ENCODE measurements around the gene SMARCD2. TPM values are rescaled to one million over a fixed set of nuclear protein-coding genes. Genes with fewer than 3 reads are reported as not detected.
"Not testable (repeated sequence)": the region's sequence is repeated elsewhere in the genome, so short reads cannot be mapped to it uniquely, and the experiment has no call there.

The SMARCD2 gene
- total RNA-seq, 1 experiment from 2014 or later = 206 TPM

DNA sequence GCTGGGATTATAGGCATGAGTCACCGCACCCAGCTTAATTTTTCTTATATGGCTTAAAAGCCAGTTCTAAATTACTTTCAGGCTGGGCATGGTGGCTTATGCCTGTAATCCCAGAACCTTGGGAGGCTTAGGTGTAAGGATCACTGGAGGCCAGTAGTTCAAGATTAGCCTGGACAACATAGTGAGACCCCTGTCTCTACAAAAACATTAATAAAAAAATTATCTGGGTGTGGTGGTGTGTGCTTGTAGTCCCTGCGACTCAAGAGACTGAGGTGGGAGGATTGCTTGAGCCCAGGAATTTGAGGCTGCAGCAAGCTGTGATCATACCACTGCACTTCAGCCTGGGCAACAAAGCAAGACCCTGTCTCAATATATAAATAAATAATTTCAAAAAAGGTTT lies 10.8 kb upstream of the SMARCD2 start:
- no peak for DNase-seq (ENCODE audit: low spot score)

DNA sequence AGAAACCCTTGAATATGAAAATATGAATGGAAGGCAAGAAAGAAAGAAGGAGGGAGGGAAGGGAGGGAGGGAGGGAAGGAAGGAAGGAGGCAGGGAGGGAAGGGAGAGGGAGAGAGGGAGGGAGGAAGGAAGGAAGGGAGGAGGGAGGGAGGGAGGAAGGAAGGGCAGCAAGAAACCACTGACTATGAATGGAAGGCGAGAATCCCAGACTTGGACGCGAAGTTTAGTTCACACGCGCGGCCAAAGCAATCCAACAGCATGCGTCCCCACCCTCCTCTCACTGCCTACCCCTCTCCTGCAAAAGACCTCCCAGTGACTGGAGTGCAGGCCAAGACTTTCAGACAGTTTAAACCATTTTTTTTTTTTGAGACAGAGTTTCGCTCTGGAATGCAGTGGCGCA lies 7.9 kb upstream of the SMARCD2 start:
- no peak for DNase-seq (ENCODE audit: low spot score)

GRCh38 chr17:63848834-63849689 lies 6.6 kb upstream of the SMARCD2 start:
- no peak for DNase-seq (ENCODE audit: low spot score)

DNA sequence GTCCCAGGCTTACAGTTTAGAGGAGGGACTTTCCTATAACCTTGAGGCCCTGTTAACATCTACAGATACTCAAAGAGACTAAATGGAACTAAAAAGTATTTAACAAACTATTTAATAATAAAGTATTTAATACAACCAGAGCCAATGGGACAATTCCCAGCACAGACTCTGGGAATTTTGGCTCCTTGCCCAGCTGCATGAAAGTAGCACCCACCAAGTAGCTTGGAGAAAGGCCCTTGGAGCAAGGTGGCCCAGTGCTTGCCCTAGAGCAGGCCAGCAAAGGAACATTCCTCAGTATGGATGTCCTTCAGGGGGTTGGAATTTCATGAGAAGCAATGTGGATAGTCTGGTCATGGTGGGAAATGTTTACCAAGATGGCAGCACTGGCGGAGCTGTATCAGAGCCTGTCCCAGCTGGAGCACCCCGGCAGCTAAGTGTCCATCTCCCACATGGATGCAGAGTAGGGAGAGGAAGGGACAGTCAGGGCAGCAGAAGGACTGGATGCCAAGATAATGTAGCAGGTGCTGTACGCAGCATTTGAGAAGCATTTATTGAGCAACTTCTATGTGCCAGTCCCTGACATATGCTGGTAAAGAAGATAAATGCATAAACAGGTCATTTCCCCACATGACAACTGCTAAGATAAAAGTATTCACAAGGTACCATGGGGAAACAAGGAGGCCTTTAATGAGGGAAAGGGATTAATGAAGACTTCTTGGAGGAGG lies 5.2 kb upstream of the SMARCD2 start:
- no peak for DNase-seq (ENCODE audit: low spot score)

DNA sequence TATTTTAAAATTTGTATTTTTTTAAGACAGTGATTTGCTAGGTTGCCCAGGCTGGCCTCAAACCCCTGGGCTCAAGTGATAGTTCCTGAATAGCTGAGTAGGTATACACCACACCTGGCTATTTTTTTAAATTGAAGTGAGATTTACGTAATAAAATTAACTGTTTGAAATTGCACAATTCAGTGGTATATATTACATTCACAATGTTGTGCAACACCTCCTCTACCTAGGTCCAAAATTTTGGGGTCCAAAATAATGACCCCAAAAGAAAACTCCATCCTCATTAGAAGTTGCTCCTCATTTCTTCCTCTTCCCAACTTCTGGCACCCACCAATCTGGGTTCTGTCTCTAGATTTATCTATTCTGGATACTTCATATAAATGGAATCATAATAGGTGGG lies 3.0 kb upstream of the SMARCD2 start:
- no peak for DNase-seq (ENCODE audit: low spot score)

DNA sequence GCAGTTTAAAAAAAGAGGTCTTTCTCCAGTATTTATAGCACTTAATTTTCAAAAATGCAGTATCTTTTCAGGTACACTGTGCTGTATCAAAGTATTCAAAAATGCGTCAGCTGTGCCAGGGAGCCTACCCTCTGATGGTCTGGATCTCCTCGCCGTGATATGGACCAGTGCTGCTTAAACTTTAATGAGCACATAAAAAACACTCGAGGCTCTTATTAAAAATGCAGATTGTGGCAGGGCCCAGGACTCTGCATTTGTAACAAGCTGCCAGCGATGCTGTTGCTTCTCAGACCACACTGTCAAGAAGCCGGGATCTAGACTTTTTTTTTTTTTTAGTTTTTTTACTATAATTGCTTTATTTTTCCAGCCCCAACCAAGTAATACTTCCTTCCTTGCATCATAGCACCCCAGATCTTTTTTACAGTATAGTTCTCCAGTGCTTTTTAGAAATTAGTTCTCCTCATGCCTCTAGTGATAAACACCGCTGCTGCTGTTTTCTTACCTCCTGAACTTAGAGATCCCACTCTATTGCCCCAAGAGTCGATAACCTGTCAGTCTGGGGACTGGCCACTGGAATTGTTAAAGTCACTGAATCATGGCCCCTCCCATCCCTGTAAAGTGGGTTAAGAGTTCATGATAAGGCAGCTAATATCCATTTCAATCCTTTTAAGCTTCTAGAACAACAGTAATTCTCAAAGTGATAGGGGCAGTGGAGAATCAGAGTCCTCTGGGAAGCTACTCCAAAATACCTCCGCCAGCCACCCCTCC lies 1.6 kb upstream of the SMARCD2 start:
- no peak for DNase-seq (ENCODE audit: low spot score)

GRCh38 chr17:63843387-63843888 lies 953 bp upstream of the SMARCD2 start:
- not testable (repeated sequence) for DNase-seq (ENCODE audit: low spot score)

GRCh38 chr17:63842173-63842539 lies 329 bp downstream of the SMARCD2 start:
- DNase-seq (ENCODE audit: low spot score) = no peak

GRCh38 chr17:63841350-63842172 lies 924 bp downstream of the SMARCD2 start:
- peak; percentile 39 for DNase-seq (ENCODE audit: low spot score)

DNA sequence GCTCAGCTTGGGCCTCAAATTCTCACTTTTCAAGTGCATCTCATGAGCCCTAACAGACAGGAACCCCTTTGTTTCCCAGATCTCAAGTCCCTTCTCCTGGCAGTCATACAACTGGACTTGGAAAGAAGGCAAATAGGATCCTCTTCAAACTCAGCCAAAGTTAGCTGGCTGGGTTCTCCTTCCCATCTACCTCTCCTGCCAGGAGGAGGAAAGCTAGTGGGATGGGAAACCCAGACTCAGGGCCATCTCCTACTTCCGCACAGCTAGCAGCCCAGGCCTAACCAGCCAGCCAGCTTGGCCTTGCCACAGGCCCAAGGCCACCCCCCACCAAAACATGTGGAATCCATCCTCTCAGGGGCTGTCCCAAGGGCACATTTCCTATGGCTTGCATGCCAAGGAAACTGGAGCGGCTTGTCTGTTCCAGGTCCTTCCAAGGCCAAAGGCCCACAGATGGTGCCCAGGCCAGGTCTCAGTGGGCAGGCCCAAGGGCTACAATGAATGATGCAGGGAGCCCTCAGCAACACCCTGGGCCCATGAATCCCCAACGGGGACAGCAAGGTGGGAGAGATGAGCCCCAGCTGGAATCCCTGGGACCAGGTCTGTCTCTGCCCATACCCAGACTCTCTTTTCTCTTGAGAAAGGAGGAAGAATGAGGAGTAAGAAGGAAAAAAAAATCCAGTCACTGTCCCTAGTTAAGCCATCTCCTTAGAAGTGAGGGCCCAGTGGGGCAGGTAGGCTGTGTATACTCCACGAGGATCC lies 1.7 kb downstream of the SMARCD2 start:
- DNase-seq (ENCODE audit: low spot score) = no peak

DNA sequence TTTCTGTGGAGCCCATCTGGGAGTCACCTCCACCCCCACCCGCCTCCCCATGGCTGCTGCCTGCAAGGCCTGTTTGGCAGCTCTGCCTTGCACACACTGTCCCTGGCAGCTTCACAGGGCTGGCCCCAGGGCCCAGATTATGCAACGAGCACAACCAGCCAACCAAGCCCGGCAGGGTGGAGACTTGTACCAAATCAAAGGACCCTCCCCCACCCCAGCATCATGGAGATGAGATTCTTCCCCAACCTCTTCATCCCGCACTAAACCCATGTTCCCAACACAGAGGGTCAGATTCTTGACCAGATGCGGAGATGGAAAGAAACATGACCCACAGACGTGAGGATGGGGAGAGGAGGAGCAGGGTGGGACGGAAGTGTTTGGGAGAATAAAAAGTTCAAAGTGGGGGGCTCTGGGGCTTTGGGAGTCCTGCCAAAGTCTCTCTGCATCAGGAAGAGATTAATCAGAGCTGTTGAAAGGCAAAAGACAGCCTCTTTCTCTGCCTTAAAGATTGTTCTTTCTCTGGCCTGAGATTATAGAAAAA lies 3.8 kb downstream of the SMARCD2 start:
- DNase-seq (ENCODE audit: low spot score) = peak; percentile 45

DNA sequence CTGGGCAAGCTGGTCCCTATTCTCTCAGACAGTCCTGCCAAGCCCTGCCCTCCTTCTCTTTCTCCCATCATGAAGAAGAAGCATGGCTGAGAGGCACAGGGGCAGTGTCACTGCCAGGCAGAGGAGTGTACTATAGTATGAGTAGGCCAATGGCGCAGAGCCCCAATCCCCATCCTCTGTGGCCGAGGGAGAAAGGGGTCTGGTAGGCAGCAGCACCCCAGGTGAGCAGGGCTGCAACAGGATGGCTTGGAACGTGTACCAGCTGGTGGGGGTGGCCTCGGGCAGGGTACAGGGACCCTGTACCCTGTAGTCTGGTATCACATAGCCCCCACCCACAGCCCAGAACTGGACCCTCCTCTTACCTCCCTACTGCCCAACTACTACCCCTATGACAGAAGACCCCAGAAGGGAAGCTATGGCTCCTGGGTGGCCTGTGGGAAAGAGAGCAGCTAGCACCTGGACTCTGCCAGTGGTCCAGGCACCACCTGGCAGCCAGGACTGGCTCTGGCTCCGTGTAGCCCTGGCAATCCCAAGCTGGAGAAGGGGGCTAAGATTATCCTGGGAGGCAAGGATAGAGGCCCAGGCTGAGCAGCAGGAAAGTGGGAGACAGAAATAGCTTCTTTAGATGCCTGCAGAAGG lies 4.4 kb downstream of the SMARCD2 start:
- DNase-seq (ENCODE audit: low spot score) = no peak

- no peak for DNase-seq (ENCODE audit: low spot score)
Observed at GRCh38 chr17:63837480-63837879, 5.0 kb downstream of the SMARCD2 start.

DNA sequence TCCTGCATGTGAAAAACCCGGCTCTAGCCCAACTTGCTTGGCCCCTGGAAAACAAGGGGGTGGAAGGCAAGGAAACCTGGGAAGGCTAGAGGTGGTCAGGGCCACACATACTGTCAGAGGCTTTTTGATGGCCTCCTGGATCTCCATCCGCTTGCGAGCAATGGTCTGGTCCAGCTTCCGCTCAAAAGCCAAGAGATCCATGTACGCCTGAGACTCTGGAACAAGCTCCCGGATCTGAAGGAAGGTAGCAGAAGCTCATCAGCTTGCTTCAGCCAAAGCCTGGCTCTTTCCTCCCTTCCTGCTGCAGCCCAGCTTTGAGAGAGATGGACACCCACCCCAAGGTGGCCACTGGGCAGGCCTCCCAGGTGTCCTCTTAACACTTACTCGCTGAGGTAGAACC lies 5.7 kb downstream of the SMARCD2 start:
- DNase-seq (ENCODE audit: low spot score) = no peak

DNA sequence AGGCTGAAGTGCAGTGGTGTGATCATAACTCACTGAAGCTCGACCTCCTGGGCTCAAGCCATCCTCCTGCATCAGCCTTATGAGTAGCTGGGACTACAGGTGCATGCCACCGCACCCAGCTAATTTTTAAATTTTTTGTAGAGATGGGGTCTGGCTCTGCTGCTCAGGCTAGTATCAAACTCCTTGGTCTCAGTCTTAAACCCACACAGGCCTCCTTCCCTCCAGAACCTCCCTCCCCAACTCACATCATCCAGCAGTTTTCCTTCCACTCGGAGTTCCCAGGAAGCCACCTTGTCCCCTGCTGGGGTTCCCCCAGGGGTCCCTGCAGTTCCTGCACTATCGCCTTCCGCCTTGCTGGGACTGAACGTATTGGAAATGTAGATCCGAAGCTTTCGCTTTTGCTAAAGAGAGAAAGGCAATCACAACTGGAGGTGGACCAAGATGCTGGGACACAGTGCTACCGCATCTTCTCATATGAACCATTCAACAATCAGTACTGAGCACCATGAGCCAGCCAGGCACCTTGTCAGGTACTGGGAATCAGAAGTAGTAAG lies 7.2 kb downstream of the SMARCD2 start:
- no peak for DNase-seq (ENCODE audit: low spot score)

DNA sequence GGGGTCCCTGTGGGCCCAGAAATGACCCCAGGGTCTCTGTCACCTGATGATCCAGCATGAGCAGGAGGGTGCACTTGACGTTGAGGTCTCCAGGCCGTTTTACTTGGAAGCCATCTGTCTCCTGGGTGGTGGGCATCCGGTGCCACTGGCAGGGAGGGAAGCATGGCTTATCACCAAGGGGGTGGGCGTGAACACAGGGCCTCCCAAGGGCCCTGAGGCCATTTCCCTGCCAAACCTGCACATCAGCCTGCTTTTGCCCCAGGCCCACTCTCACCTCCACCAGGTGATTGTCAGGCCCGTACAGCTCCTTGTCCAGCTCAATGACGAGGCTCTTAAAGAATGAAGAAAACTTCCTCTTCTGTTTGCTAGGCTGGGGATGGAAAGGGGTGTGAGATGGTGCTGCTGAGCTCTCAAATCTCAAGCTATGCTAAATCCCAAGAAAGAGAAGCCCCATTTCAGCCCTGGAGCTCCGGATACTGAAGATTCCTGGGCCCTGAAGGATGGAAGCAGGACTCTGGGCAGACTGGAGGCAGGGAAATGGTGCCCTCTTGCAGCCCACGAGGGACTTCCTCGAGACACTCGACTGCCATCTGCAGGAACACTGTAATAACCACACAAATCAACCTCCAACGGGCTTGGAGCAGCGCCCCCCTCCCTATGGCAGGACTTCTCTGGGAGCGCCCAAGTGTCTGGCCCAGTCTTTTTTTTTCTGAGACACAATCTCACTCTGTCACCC lies 7.9 kb downstream of the SMARCD2 start:
- DNase-seq (ENCODE audit: low spot score) = peak; percentile 81

DNA sequence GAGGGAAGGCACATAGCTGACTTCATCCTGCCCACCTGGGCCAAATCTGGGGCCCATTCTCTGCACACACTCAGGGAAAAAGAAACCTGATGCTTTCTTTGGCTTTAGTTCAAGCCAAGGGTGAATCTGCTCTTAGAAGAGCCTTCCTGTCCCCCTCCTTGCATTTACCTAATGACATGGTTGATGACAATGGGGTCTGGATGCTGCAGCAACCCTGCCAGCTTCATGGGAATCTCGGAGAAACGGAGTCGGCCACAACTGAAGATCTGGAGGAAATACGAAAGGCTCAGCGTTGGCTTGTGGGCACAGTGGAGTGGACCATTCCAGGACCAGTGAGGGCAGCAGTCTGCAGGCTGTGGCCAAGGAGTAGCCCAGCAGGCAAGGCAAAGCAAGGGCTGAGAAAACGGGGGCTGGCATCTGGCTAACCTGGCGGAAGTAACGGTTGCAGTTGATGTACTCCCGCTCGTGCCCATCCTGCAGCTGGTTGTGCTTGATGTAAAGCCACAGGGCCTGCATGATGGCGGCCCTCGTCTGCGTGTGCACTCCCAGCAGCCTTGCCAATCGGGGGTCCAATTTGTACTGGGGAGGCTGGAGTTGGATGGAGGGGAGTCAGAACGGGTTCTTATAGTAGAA lies 8.6 kb downstream of the SMARCD2 start:
- DNase-seq (ENCODE audit: low spot score) = no peak
